Measurements from ENCODE around the gene FITM1. TPM values are rescaled to one million over a fixed set of nuclear protein-coding genes. Genes with fewer than 3 reads are reported as not detected.
A peak's percentile ranks its signal among the peaks of the same experiment; 100 is the strongest.

Gene FITM1
- total RNA-seq (2021): 0.31 and 0.72 TPM in 2 replicates
- long read RNA-seq: 0 reads

DNA sequence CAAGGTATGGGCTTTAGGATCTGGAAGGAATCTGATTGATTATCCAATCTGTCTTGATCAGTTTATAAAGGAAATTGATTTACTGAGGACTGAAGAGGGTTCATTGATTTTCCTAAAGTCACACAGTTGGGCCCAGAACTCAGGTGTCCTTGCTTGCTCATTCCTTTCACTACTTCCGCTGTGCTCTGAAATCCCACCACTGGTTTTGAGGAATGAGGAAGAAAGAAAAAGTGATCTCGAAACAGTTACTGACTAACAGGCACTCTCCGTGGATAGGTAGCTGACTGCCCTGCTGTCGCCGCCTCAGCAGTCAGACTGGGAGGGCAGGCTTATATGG lies at the start of gene FITM1:
TSS of gene FITM1 (plus strand) at position 280 of the 337 bp plus-strand sequence. CDS start 905 bp downstream, outside the sequence.
- H3K56ac ChIP-seq (ENCODE audit: insufficient read length, low read depth, low read length): no peak within 1 kb of the TSS
- H3K4ac ChIP-seq (ENCODE audit: low read depth, low read length): no peak within 1 kb of the TSS
- H2BK15ac ChIP-seq (ENCODE audit: low read depth, low read length): no peak within 1 kb of the TSS
- Mint-ChIP-seq H3K4me1 (peaks cover 4 to 5% of the 10 kb centered on the region in 2 experiments; a peak in 3 of 4 replicates), H3K27ac (peak within 1 kb of the TSS in 2 of 3 experiments; percentile 31 to 48; a peak in 2 of 7 replicates), H3K9me3 (0 out of 5 replicates have a peak, but pooled peaks cover 0 to 2% of the 10 kb centered on the region in 2 experiments), H3K27me3 (ENCODE audit: low read depth) (no peaks in the 10 kb centered on the region), H3K36me3 (ENCODE audit: insufficient read depth in 1 of 3, low read depth in 3 of 3) (no peaks in the 10 kb centered on the region; a peak in 1 of 7 replicates), H3K4me3 (no peak within 1 kb of the TSS)
- TF ChIP-seq CTCF (conservative IDR thresholded peaks at IDR 0.05): no peak
- H3K9me3 ChIP-seq (ENCODE audit: control insufficient read depth, low read depth, low read length): no peaks in the 10 kb centered on the region
- H2BK20ac ChIP-seq (ENCODE audit: low read depth, low read length, poor library complexity, severe bottlenecking): no peak within 1 kb of the TSS
- H4K20me1 ChIP-seq (ENCODE audit: control insufficient read depth, insufficient read depth, insufficient read length): no peaks in the 10 kb centered on the region
- H2AK5ac ChIP-seq (ENCODE audit: insufficient read length, low read length): no peak within 1 kb of the TSS
- no peak within 1 kb of the TSS for H2BK12ac ChIP-seq (ENCODE audit: insufficient read length, low read depth, low read length)
- no peak within 1 kb of the TSS for H3K23ac ChIP-seq (ENCODE audit: insufficient read length, low read depth, low read length)
- no peak within 1 kb of the TSS for H2BK5ac ChIP-seq (ENCODE audit: insufficient read length, low read length)
- H4K91ac ChIP-seq (ENCODE audit: insufficient read length, low read depth, low read length): no peak within 1 kb of the TSS
- H3K27me3 ChIP-seq (ENCODE audit: insufficient read depth, low read length): no peaks in the 10 kb centered on the region
- no peak within 1 kb of the TSS for H3K14ac ChIP-seq (ENCODE audit: insufficient read depth, low read length)
- H3K9ac ChIP-seq (ENCODE audit: extremely low read depth, insufficient read length, low read length): no peak within 1 kb of the TSS
- H3K4me2 ChIP-seq (ENCODE audit: insufficient read depth, insufficient read length, low read length): no peak within 1 kb of the TSS
- H3K4me1 ChIP-seq (ENCODE audit: insufficient read depth, low read length): no peaks in the 10 kb centered on the region
- H4K8ac ChIP-seq (replicated peaks; ENCODE audit: insufficient read length, low read depth, low read length): no peak within 1 kb of the TSS
- H3K18ac ChIP-seq (ENCODE audit: insufficient read length, low read depth, low read length): no peak within 1 kb of the TSS
- H3K79me1 ChIP-seq (ENCODE audit: insufficient read depth, low read depth, low read length, poor library complexity, severe bottlenecking): no peaks in the 10 kb centered on the region
- no peak within 1 kb of the TSS for H2AFZ ChIP-seq (ENCODE audit: low read length)
- DNase-seq: no peak
- no peaks in the 10 kb centered on the region for H3K79me2 ChIP-seq (ENCODE audit: insufficient read depth, low read length)
- H2BK120ac ChIP-seq (ENCODE audit: low read depth, low read length, poor library complexity, severe bottlenecking): no peak within 1 kb of the TSS
- no CpG with 5 or more reads among the region's 5 CpGs for WGBS (ENCODE audit: extremely low coverage, insufficient read length, low lambda C conversion rate)
- no peak within 1 kb of the TSS for H4K5ac ChIP-seq (ENCODE audit: insufficient read length, low read depth, low read length)
- H3K27ac ChIP-seq (ENCODE audit: insufficient read length, low read depth, low read length): no peak within 1 kb of the TSS
- no peak within 1 kb of the TSS for H3T11ph ChIP-seq (ENCODE audit: low read length)
- H3K23me2 ChIP-seq (ENCODE audit: insufficient read length, low read depth, low read length, poor library complexity, severe bottlenecking): peaks cover 1% of the 10 kb centered on the region

Measured in H9 (cell line).